NB4 (cell line): Measurements from ENCODE around the gene NKX2-2.

ENCODE experiments used
- TF ChIP-seq, protein P1 (sequence below): IDR thresholded peaks from one replicate; pipeline ENCODE4 v1.5.1; 2012; ENCODE audit warnings: low read depth, low read length
- TF ChIP-seq, protein P2 (sequence below): IDR thresholded peaks from 2 replicates; pipeline ENCODE4 v1.6.1; 2011; ENCODE audit warnings: low read depth, low read length

DNA sequence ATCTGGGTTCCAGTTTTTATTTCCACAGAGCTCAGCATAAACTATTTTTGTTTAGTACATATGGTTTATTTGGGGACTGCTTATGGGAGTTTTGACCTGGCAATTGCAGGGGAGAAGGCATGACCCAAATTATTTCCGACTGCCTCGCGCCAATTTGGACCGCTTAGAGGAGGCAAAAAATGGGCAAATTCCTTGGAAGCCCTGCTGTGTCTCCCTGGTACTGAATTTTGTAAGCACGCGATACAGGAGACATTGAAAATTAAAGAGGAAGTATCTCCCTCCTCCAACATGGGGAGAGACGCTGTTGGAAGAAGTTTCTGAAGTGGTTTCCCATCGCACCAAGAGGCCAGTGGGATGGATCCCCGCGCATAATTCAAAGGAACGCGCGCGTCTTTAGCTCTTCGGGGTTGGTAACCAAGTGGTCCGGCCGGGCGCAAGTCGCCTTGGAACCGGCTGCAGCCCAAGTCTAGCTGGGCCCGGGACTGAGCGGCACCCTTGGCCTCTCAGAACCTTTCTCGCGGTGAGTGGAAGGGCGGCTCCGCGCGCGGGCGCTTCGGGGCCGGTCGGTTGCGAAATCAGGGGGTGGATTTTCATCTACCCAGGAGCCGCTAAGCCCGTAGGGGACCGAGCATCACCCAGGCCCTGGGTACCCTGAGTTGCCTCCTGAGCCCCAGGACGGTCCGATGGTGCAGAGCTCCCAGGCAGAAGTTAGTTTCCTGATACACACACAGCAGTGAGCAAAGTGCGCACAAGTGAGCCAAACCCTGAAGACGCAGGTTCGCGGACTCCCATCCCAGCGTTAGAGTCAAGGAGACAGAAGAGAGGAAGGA is 6.2 kb downstream of the NKX2-2 start:
- TF ChIP-seq, protein P1, sequence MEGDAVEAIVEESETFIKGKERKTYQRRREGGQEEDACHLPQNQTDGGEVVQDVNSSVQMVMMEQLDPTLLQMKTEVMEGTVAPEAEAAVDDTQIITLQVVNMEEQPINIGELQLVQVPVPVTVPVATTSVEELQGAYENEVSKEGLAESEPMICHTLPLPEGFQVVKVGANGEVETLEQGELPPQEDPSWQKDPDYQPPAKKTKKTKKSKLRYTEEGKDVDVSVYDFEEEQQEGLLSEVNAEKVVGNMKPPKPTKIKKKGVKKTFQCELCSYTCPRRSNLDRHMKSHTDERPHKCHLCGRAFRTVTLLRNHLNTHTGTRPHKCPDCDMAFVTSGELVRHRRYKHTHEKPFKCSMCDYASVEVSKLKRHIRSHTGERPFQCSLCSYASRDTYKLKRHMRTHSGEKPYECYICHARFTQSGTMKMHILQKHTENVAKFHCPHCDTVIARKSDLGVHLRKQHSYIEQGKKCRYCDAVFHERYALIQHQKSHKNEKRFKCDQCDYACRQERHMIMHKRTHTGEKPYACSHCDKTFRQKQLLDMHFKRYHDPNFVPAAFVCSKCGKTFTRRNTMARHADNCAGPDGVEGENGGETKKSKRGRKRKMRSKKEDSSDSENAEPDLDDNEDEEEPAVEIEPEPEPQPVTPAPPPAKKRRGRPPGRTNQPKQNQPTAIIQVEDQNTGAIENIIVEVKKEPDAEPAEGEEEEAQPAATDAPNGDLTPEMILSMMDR, result no peak
- TF ChIP-seq, protein P2, sequence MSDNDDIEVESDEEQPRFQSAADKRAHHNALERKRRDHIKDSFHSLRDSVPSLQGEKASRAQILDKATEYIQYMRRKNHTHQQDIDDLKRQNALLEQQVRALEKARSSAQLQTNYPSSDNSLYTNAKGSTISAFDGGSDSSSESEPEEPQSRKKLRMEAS, result no peak
